Central memory CD4-positive, alpha-beta T cell (primary cell): Measurements from ENCODE around the gene SPATA6.
A peak's percentile ranks its signal among the peaks of the same experiment; 100 is the strongest.
"Not testable (repeated sequence)": the region's sequence is repeated elsewhere in the genome, so short reads cannot be mapped to it uniquely, and the experiment has no call there.

ENCODE experiments used
- DNase-seq: peaks from one replicate; pipeline ENCODE4 v3.0.0; 2022
- total RNA-seq, 3 experiments: gene quantifications; one replicate each; lab custom pipeline; 2026; lab: John Stamatoyannopoulos, UW

The SPATA6 gene
- total RNA-seq, result 1.0 to 5.1 (median 3.5) reads per million in 3 experiments

- DNase-seq, result peak; percentile 85
Observed at GRCh38 chr1:48471691-48472576, at the start of gene SPATA6. SPATA6 (minus strand) TSS chr1:48472204; CDS start chr1:48472008, 196 bp downstream.

GRCh38 chr1:48519896-48520295 is 47.9 kb upstream of the SPATA6 start:
- not testable (repeated sequence) for DNase-seq

GRCh38 chr1:48506870-48507269 is 34.9 kb upstream of the SPATA6 start:
- no peak for DNase-seq

- no peak for DNase-seq
Observed at GRCh38 chr1:48500541-48501450, 28.8 kb upstream of the SPATA6 start.

GRCh38 chr1:48499211-48499735 is 27.3 kb upstream of the SPATA6 start:
- no peak for DNase-seq

GRCh38 chr1:48498096-48498791 is 26.2 kb upstream of the SPATA6 start:
- DNase-seq, result peak; percentile 25

GRCh38 chr1:48495911-48496310 is 23.9 kb upstream of the SPATA6 start:
- DNase-seq, result no peak

- DNase-seq, result no peak
Observed at GRCh38 chr1:48495166-48495565, 23.2 kb upstream of the SPATA6 start.

- no peak for DNase-seq
Observed at GRCh38 chr1:48493970-48494769, 22.2 kb upstream of the SPATA6 start.

GRCh38 chr1:48493041-48493440 is 21.0 kb upstream of the SPATA6 start:
- no peak for DNase-seq

GRCh38 chr1:48492392-48492791 is 20.4 kb upstream of the SPATA6 start:
- DNase-seq, result no peak

GRCh38 chr1:48488721-48489120 is 16.7 kb upstream of the SPATA6 start:
- no peak for DNase-seq

- DNase-seq, result no peak
Observed at GRCh38 chr1:48480504-48480903, 8.5 kb upstream of the SPATA6 start.

GRCh38 chr1:48480023-48480422 is 8.0 kb upstream of the SPATA6 start:
- not testable (repeated sequence) for DNase-seq

GRCh38 chr1:48472638-48473037 is 634 bp upstream of the SPATA6 start:
- no peak for DNase-seq

GRCh38 chr1:48470950-48471690 is 884 bp downstream of the SPATA6 start:
- DNase-seq, result no peak

GRCh38 chr1:48470481-48470855 is 1.5 kb downstream of the SPATA6 start:
- no peak for DNase-seq

GRCh38 chr1:48469616-48470480 is 2.2 kb downstream of the SPATA6 start:
- DNase-seq, result no peak

- DNase-seq, result no peak
Observed at GRCh38 chr1:48466594-48466993, 5.4 kb downstream of the SPATA6 start.

GRCh38 chr1:48462716-48463302 is 9.2 kb downstream of the SPATA6 start:
- no peak for DNase-seq
